Upper lobe of left lung (tissue), 4 donors: ENCODE measurements around the gene TNFRSF18.
"Not testable (repeated sequence)": the region's sequence is repeated elsewhere in the genome, so short reads cannot be mapped to it uniquely, and the experiment has no call there.

Source experiments
- EP300 ChIP-seq, 4 donors: sonication (generic); formaldehyde crosslinking; IDR thresholded peaks; one replicate each; pipeline ENCODE4 v1.5.1; 2017; ENCODE audit warnings: antibody characterized with exemption in 4 of 4, control low read depth in 2 of 4
- POLR2AphosphoS5 ChIP-seq, 2 donors: sonication (generic); formaldehyde crosslinking; IDR thresholded peaks; one replicate each; pipeline ENCODE4 v1.5.1; 2017; ENCODE audit warnings: antibody characterized with exemption in 2 of 2
- TF ChIP-seq, protein P1 (sequence below), 6 experiments: fragments of 450-650 bp in 4 of 6; fragments of 200-600 bp in 2 of 6; sonication (generic) in 2 of 6; IDR thresholded peaks; one replicate each; pipeline ENCODE4 v1.5.1; 2016 to 2019; ENCODE audit warnings: antibody characterized with exemption in 6 of 6

DNA sequence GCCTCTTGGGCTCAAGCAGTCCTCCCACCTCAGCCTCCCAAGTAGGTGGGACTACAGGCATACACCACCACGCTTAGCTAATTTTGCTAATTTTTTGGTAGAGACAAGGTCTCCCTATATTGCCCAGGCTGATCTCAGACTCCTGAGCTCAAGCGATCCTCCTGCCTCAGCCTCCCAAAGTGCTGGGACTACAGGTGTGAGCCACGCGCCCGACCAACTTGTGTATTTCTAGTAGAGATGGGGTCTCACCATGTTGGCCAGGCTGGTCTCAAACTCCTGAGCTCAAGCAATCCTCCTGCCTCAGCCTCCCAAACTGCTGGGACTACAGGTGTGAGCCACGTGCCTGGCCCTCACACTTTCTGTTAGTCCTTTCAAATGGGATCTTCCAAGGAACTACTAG lies 10.7 kb downstream of the TNFRSF18 start:
- TF ChIP-seq, protein P1, sequence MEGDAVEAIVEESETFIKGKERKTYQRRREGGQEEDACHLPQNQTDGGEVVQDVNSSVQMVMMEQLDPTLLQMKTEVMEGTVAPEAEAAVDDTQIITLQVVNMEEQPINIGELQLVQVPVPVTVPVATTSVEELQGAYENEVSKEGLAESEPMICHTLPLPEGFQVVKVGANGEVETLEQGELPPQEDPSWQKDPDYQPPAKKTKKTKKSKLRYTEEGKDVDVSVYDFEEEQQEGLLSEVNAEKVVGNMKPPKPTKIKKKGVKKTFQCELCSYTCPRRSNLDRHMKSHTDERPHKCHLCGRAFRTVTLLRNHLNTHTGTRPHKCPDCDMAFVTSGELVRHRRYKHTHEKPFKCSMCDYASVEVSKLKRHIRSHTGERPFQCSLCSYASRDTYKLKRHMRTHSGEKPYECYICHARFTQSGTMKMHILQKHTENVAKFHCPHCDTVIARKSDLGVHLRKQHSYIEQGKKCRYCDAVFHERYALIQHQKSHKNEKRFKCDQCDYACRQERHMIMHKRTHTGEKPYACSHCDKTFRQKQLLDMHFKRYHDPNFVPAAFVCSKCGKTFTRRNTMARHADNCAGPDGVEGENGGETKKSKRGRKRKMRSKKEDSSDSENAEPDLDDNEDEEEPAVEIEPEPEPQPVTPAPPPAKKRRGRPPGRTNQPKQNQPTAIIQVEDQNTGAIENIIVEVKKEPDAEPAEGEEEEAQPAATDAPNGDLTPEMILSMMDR (IDR thresholded peaks at IDR 0.05): not testable (repeated sequence)
- TF ChIP-seq EP300, POLR2AphosphoS5 (IDR thresholded peaks at IDR 0.05): not testable (repeated sequence)
